K562 (cell line): ENCODE measurements around the gene MYO15A. TPM values are rescaled to one million over a fixed set of nuclear protein-coding genes. Genes with fewer than 3 reads are reported as not detected.

Experiments used
- FOXK1 ChIP-seq: sonication (generic); formaldehyde crosslinking; IDR thresholded peaks from 2 replicates; pipeline ENCODE4 v1.8.0; 2022; ENCODE audit warnings: missing genetic modification reagents, mild to moderate bottlenecking, borderline replicate concordance
- GATAD2A ChIP-seq: fragments of 450-650 bp; IDR thresholded peaks from 2 replicates; pipeline ENCODE4 v1.6.1; 2017
- ILF3 ChIP-seq: fragments of 450-650 bp; IDR thresholded peaks from 2 replicates; pipeline ENCODE4 v1.6.1; 2018; ENCODE audit warnings: antibody characterized with exemption, mild to moderate bottlenecking, moderate library complexity, borderline replicate concordance
- PHF20 ChIP-seq: fragments of 450-650 bp; IDR thresholded peaks from 2 replicates; pipeline ENCODE4 v1.6.1; 2018; ENCODE audit not compliant: partially characterized antibody
- PYGO2 ChIP-seq: fragments of 450-650 bp; IDR thresholded peaks from 2 replicates; pipeline ENCODE4 v1.6.1; 2016; ENCODE audit warnings: mild to moderate bottlenecking, missing genetic modification characterization, moderate library complexity, missing compliant biosample characterization
- RBM25 ChIP-seq: fragments of 200-400 bp; formaldehyde crosslinking; IDR thresholded peaks from 2 replicates; pipeline ENCODE4 v1.6.1; 2018; ENCODE audit warnings: low read length, low read depth, moderate library complexity; ENCODE audit not compliant: severe bottlenecking
- SMARCE1 ChIP-seq: fragments of 450-650 bp; IDR thresholded peaks from 2 replicates; pipeline ENCODE4 v1.7.1; 2016; ENCODE audit warnings: mild to moderate bottlenecking
- SNRNP70 ChIP-seq: fragments of 200-400 bp; formaldehyde crosslinking; optimal IDR thresholded peaks from 2 replicates; pipeline ENCODE3; 2017; ENCODE audit warnings: low read depth, low read length
- TGIF2 ChIP-seq: sonication (generic); formaldehyde crosslinking; IDR thresholded peaks from 2 replicates; pipeline ENCODE4 v1.8.1; 2022; ENCODE audit warnings: mild to moderate bottlenecking, missing genetic modification reagents, moderate library complexity
- ZNF253 ChIP-seq: fragments of 250-450 bp; sonication (Bioruptor Pico); conservative IDR thresholded peaks from 2 replicates; pipeline ENCODE4 v1.6.1; 2021; ENCODE audit warnings: mild to moderate bottlenecking
- ZNF699 ChIP-seq: fragments of 250-450 bp; sonication (Bioruptor Pico); IDR thresholded peaks from 2 replicates; pipeline ENCODE4 v1.8.0; 2021; ENCODE audit warnings: mild to moderate bottlenecking, moderate library complexity; ENCODE audit not compliant: insufficient replicate concordance
- polyA plus RNA-seq, 8 experiments: library from polyadenylated mRNA; depleted of rRNA in 4 of 8; stranded (reverse) in 5 of 8; unstranded in 3 of 8; fragments of >200 nt; fragmentation: Nextera tagmentation in 2 of 8; fragmentation: Illumina TruSeq in 1 of 8; extraction: Ambion mirVana in 2 of 8; extraction: Trizol in 1 of 8; gene quantifications; 2 replicates each; pipeline versions ENCODE4 v1.2.1 to v1.2.3, GENCODE V29; 2011 to 2014; ENCODE audit warnings: inconsistent platforms in 1 of 8, missing spikeins in 1 of 8
- total RNA-seq, 7 experiments: library from RNA; depleted of rRNA in 6 of 7; stranded (reverse); fragments of >200 nt in 6 of 7; fragmentation: Illumina TruSeq in 2 of 7; extraction: Trizol in 2 of 7; gene quantifications; 2 replicates each; pipeline versions ENCODE4 v1.2.1 to v1.2.3, GENCODE V29; 2011 to 2021; ENCODE audit warnings: low replicate concordance in 1 of 7
- TF ChIP-seq, protein P1 (sequence below): IDR thresholded peaks from 2 replicates; pipeline ENCODE4 v1.6.1; 2011; ENCODE audit warnings: borderline replicate concordance, low read depth, mild to moderate bottlenecking, moderate library complexity, low read length; ENCODE audit not compliant: insufficient read depth, poor library complexity, severe bottlenecking
- TF ChIP-seq, protein P2 (sequence below): fragments of 450-650 bp; IDR thresholded peaks from 2 replicates; pipeline ENCODE4 v1.6.1; 2014; ENCODE audit warnings: low read depth, mild to moderate bottlenecking, moderate library complexity, borderline replicate concordance
- TF ChIP-seq, protein P3 (sequence below), 2 experiments: IDR thresholded peaks; 2 replicates each; pipeline ENCODE4 v1.6.1; 2012; ENCODE audit warnings: improper control_type of control experiment in 2 of 2, low read depth in 2 of 2, low read length in 2 of 2, borderline replicate concordance in 1 of 2
- TF ChIP-seq, protein P4 (sequence below): fragments of 250-450 bp; sonication (Bioruptor Pico); IDR thresholded peaks from 2 replicates; pipeline ENCODE4 v1.4.0; 2020; ENCODE audit warnings: mild to moderate bottlenecking, moderate library complexity, borderline replicate concordance

Gene MYO15A
- total and polyA plus RNA-seq, 9 of the 15 experiments (the other 6 are each of a cell fraction or from before 2014, with no cell fraction given): 0.05 to 0.88 (median 0.14) TPM; not detected in 1

DNA sequence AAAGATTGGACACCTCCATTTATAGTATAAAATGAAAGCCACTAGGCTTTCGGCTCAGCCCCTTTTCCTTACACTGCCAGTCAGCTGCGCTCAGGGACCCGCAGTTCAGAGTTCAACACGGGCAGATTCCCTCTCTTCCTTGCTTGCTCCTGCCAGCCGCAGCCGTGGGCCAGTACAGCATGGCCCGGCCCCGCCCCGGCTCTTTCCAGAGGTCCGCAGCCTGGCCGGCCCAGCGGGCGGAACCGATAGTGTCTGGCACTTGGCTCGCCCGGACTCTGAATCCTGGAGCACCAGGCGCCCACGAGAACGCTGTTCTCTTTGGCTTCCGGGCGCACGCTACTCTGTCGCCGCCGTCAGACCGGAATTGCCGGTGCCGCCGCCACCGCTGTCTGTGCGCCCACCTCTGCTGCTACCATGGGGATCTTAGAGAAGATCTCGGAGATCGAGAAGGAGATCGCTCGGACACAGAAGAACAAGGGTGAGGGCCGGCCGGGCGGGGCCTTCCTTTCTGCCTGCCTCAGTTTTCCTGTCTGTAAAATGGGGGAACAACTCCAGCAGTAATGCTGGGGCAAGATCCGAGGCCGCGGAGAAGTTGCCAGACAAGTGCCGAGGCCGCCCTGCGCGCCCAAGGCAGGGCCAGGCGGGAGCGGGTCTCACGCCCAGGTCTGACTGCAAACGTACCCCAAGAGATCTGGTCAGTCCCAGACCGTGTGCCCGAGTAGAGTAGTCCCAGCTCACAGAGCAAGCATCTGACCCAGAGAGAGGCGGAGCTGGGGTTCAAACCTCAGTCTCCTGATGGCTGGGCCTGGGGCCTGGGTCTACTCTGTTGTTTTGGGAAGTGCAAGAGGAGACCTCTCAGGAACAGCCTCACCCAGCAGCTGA, 20.7 kb upstream of the MYO15A start, which contains the start of gene DRG2 (continued):
- TF ChIP-seq PHF20 (peak; percentile 87), RBM25 (peak; percentile 94), GATAD2A (peak; percentile 64; the same call in 1 of the 2 replicates), TGIF2 (CRISPR knock-in tag) (peak; percentile 50; the same call in 1 of the 2 replicates), SNRNP70 (no peak), ILF3 (no peak), ZNF253 (CRISPR knock-in tag) (no peak), ZNF699 (CRISPR knock-in tag) (no peak), FOXK1 (CRISPR knock-in tag) (no peak; the same call in 1 of the 2 replicates), PYGO2 (no peak), SMARCE1 (no peak)
- TF ChIP-seq, protein P1, sequence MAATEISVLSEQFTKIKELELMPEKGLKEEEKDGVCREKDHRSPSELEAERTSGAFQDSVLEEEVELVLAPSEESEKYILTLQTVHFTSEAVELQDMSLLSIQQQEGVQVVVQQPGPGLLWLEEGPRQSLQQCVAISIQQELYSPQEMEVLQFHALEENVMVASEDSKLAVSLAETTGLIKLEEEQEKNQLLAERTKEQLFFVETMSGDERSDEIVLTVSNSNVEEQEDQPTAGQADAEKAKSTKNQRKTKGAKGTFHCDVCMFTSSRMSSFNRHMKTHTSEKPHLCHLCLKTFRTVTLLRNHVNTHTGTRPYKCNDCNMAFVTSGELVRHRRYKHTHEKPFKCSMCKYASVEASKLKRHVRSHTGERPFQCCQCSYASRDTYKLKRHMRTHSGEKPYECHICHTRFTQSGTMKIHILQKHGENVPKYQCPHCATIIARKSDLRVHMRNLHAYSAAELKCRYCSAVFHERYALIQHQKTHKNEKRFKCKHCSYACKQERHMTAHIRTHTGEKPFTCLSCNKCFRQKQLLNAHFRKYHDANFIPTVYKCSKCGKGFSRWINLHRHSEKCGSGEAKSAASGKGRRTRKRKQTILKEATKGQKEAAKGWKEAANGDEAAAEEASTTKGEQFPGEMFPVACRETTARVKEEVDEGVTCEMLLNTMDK: no peak
- TF ChIP-seq, protein P2, sequence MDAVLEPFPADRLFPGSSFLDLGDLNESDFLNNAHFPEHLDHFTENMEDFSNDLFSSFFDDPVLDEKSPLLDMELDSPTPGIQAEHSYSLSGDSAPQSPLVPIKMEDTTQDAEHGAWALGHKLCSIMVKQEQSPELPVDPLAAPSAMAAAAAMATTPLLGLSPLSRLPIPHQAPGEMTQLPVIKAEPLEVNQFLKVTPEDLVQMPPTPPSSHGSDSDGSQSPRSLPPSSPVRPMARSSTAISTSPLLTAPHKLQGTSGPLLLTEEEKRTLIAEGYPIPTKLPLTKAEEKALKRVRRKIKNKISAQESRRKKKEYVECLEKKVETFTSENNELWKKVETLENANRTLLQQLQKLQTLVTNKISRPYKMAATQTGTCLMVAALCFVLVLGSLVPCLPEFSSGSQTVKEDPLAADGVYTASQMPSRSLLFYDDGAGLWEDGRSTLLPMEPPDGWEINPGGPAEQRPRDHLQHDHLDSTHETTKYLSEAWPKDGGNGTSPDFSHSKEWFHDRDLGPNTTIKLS: peak; percentile 56; the same call in 1 of the 2 replicates
- TF ChIP-seq, protein P3, sequence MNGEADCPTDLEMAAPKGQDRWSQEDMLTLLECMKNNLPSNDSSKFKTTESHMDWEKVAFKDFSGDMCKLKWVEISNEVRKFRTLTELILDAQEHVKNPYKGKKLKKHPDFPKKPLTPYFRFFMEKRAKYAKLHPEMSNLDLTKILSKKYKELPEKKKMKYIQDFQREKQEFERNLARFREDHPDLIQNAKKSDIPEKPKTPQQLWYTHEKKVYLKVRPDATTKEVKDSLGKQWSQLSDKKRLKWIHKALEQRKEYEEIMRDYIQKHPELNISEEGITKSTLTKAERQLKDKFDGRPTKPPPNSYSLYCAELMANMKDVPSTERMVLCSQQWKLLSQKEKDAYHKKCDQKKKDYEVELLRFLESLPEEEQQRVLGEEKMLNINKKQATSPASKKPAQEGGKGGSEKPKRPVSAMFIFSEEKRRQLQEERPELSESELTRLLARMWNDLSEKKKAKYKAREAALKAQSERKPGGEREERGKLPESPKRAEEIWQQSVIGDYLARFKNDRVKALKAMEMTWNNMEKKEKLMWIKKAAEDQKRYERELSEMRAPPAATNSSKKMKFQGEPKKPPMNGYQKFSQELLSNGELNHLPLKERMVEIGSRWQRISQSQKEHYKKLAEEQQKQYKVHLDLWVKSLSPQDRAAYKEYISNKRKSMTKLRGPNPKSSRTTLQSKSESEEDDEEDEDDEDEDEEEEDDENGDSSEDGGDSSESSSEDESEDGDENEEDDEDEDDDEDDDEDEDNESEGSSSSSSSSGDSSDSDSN (IDR thresholded peaks at IDR 0.05; ENCODE audit: borderline replicate concordance in 1 of 2, low read depth in 2 of 2, low read length in 2 of 2): peak; percentile 86 to 97
- TF ChIP-seq, protein P4, sequence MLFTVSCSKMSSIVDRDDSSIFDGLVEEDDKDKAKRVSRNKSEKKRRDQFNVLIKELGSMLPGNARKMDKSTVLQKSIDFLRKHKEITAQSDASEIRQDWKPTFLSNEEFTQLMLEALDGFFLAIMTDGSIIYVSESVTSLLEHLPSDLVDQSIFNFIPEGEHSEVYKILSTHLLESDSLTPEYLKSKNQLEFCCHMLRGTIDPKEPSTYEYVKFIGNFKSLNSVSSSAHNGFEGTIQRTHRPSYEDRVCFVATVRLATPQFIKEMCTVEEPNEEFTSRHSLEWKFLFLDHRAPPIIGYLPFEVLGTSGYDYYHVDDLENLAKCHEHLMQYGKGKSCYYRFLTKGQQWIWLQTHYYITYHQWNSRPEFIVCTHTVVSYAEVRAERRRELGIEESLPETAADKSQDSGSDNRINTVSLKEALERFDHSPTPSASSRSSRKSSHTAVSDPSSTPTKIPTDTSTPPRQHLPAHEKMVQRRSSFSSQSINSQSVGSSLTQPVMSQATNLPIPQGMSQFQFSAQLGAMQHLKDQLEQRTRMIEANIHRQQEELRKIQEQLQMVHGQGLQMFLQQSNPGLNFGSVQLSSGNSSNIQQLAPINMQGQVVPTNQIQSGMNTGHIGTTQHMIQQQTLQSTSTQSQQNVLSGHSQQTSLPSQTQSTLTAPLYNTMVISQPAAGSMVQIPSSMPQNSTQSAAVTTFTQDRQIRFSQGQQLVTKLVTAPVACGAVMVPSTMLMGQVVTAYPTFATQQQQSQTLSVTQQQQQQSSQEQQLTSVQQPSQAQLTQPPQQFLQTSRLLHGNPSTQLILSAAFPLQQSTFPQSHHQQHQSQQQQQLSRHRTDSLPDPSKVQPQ (CRISPR knock-in tag): no peak
